ENCODE measurements around the gene ZNF496. TPM values are rescaled to one million over a fixed set of nuclear protein-coding genes. Genes with fewer than 3 reads are reported as not detected.

ZNF496 gene
- total RNA-seq, 1 donor from 2014 or later = 64.2 TPM

DNA sequence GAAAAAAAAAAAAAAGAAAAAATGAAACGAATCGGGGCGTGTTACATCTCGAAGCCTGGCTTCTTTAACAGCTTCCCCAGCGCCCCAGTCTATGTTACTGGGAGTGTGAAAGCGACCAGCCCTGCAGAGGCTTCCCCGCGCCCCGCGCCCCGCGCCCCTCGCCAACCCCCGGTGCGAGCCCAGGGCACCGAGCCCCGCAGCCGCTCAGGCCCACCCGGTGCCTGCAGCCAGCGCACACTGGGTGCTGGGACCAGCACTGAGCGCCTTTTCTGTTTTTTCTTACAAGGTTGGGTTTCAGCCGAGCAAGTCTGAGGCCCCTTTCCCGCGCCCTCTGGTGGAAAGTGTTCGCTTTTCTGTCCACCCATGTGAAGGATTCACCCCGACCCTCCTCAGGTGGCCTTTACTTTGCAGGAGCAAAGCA lies 42.1 kb upstream of the ZNF496 start:
- no peak overlapping the region for H3K4me3 Mint-ChIP-seq
- H3K27ac Mint-ChIP-seq (ENCODE audit: unreplicated experiment) = no peak overlapping the region
- H3K9me3 Mint-ChIP-seq = no peaks in the 10 kb centered on the region
- H3K27me3 Mint-ChIP-seq (ENCODE audit: low read depth) = peaks cover 14% of the 10 kb centered on the region
- peak; percentile 53 for DNase-seq (ENCODE audit: low read depth, low spot score)
- TF ChIP-seq, protein P1, sequence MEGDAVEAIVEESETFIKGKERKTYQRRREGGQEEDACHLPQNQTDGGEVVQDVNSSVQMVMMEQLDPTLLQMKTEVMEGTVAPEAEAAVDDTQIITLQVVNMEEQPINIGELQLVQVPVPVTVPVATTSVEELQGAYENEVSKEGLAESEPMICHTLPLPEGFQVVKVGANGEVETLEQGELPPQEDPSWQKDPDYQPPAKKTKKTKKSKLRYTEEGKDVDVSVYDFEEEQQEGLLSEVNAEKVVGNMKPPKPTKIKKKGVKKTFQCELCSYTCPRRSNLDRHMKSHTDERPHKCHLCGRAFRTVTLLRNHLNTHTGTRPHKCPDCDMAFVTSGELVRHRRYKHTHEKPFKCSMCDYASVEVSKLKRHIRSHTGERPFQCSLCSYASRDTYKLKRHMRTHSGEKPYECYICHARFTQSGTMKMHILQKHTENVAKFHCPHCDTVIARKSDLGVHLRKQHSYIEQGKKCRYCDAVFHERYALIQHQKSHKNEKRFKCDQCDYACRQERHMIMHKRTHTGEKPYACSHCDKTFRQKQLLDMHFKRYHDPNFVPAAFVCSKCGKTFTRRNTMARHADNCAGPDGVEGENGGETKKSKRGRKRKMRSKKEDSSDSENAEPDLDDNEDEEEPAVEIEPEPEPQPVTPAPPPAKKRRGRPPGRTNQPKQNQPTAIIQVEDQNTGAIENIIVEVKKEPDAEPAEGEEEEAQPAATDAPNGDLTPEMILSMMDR (conservative IDR thresholded peaks at IDR 0.05) = peak; percentile 64
- H3K4me1 Mint-ChIP-seq = peaks cover 50% of the 10 kb centered on the region
- H3K36me3 Mint-ChIP-seq (ENCODE audit: low read depth) = peaks cover 4% of the 10 kb centered on the region

DNA sequence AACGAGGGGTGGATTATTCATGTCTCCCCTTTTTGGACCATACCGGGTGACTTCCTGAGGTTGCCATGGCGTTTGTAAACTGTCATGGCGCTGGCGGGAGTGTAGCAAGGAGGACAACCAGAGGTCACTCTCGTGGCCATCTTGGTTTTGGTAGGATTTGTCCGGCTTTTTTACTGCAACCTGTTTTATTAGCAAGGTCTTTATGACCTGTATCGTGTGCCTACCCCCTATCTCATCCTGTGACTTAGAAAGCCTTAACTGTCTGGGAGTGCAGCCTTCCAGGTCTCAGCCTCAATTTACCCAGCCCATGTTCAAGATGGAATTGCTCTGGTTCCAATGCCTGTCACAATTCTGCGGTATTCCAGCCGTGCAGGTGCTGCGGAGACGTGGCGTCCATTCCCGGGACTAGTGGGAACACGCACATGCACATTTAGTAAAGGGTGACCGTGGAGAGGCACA lies 40.2 kb upstream of the ZNF496 start:
- DNase-seq (ENCODE audit: low read depth, low spot score) = no peak
- H3K36me3 Mint-ChIP-seq (ENCODE audit: low read depth) = peaks cover 8% of the 10 kb centered on the region
- TF ChIP-seq, protein P1 (conservative IDR thresholded peaks at IDR 0.05) = no peak
- peaks cover 21% of the 10 kb centered on the region for H3K27me3 Mint-ChIP-seq (ENCODE audit: low read depth)
- H3K27ac Mint-ChIP-seq (ENCODE audit: unreplicated experiment) = no peak overlapping the region
- H3K4me1 Mint-ChIP-seq = peaks cover 32% of the 10 kb centered on the region
- no peak overlapping the region for H3K4me3 Mint-ChIP-seq
- no peaks in the 10 kb centered on the region for H3K9me3 Mint-ChIP-seq

DNA sequence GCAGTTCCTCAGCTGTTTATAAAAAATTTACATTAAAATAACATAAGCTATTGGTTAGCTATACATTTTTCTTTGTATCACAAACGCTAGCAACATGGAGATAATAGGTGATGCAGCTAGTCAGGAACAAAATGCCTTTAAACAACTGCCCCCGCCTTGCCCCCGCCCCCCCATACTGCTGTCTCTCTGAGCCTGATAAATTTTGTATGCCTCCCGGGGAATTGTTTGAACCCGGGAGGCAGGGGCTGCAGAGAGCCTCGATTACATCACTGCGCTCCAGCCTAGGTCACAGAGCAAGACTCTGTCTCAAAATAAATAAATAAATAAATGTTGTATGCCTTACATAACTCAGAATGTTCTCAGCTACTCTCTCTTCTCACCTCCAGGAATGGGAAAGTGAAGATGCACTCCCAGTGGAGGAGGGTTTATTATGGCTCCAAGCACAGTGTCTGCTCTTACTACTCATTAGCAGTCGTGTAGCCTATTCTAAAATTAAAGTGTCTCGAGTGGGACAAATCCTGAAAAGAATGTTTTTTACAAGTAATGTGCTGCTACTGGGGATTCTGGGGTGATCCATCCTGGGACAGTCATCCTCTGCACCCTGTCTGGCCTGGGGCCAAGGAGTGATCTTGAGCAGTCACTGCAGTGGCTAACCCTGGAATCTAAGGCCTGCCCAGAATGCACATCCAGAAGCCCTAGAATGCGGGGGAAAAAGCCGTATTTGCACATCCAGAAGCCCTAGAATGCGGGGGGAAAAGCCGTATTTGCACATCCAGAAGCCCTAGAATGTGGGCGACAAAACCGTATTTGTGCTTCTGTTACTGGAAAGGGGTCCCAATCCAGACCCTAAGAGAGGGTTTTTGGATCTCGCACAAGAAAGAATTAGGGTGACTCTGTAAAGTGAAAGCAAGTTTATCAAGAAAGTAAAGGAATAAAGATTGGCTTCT lies 39.4 kb upstream of the ZNF496 start:
- Mint-ChIP-seq H3K27ac (ENCODE audit: unreplicated experiment) (no peak overlapping the region), H3K4me1 (peaks cover 26% of the 10 kb centered on the region), H3K36me3 (ENCODE audit: low read depth) (peaks cover 8% of the 10 kb centered on the region), H3K4me3 (no peak overlapping the region), H3K27me3 (ENCODE audit: low read depth) (peaks cover 20% of the 10 kb centered on the region), H3K9me3 (no peaks in the 10 kb centered on the region)
- DNase-seq (ENCODE audit: low read depth, low spot score) = no peak
- TF ChIP-seq, protein P1 (conservative IDR thresholded peaks at IDR 0.05) = no peak

DNA sequence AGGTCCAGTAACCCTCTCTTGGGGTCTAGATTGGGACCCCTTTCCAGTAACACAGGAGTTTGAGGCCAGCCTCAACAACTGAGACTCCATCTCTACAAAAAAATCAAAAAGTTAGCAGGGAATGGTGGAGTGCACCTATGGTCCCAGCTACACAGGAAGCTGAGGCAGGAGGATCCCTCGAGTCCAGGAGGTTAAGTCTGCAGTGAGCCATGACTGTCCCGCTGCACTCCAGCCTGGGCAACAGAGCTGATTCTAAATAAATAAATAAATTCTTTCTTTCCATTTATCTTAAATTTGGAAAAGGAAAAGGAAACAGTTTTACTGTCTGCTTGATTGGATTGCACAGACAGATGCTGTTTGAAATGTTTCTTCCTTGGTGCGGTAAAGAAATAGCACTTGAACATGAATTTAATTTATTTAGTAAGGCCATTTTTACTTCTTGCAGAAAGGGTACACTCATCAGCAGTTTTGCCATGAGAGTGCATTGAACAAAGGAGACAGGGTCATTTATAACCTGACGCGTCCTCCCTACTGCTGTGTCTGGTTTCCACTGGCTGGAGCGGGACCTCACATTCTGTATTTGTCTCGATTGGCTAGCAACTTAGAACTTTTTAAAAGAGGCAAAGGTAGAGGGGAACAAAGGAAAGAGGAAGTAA lies 37.0 kb upstream of the ZNF496 start:
- DNase-seq (ENCODE audit: low read depth, low spot score) = no peak
- Mint-ChIP-seq H3K36me3 (ENCODE audit: low read depth) (peaks cover 7% of the 10 kb centered on the region), H3K9me3 (peaks cover 3% of the 10 kb centered on the region), H3K27me3 (ENCODE audit: low read depth) (peaks cover 7% of the 10 kb centered on the region), H3K4me1 (peaks cover 8% of the 10 kb centered on the region), H3K27ac (ENCODE audit: unreplicated experiment) (no peak overlapping the region), H3K4me3 (no peak overlapping the region)
- TF ChIP-seq, protein P1 (conservative IDR thresholded peaks at IDR 0.05) = no peak

DNA sequence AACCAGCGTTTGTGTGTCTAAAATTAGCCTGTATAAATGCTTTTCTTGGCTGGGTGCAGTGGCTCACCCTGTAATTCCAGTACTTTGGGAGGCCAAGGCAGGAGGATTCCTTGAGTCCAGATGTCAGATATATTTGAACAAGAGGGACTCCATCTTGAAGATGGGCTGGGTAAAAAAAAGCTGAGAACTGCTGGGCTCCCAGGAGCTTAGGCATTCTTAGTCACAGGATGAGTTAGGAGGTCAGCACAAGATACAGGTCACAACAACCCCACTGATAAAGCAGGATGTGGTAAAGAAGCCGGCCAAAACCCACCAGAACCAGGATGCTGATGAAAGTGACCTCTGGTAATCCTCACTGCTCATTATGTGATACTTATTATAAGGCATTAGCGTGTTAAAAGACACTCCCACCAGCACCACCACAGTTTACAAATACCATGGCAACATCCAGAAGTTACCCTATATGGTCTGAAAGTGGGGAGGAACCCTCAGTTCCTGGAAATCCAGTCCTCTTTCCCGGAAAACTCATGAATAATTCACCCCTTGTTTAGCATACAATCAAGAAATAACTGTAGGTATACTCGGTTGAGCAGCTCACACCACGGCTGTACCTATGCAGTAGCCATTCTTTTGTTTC lies 36.2 kb upstream of the ZNF496 start:
- Mint-ChIP-seq H3K27me3 (ENCODE audit: low read depth) (peaks cover 7% of the 10 kb centered on the region), H3K4me1 (peaks cover 8% of the 10 kb centered on the region), H3K9me3 (peaks cover 3% of the 10 kb centered on the region), H3K36me3 (ENCODE audit: low read depth) (peaks cover 7% of the 10 kb centered on the region), H3K4me3 (no peak overlapping the region), H3K27ac (ENCODE audit: unreplicated experiment) (no peak overlapping the region)
- no peak for DNase-seq (ENCODE audit: low read depth, low spot score)
- TF ChIP-seq, protein P1 (conservative IDR thresholded peaks at IDR 0.05) = no peak
